Central memory CD4-positive, alpha-beta T cell (primary cell): Measurements from ENCODE around the gene NR5A1.

Experiments used
- DNase-seq: peaks from one replicate; pipeline ENCODE4 v3.0.0; 2022

The NR5A1 gene

DNA sequence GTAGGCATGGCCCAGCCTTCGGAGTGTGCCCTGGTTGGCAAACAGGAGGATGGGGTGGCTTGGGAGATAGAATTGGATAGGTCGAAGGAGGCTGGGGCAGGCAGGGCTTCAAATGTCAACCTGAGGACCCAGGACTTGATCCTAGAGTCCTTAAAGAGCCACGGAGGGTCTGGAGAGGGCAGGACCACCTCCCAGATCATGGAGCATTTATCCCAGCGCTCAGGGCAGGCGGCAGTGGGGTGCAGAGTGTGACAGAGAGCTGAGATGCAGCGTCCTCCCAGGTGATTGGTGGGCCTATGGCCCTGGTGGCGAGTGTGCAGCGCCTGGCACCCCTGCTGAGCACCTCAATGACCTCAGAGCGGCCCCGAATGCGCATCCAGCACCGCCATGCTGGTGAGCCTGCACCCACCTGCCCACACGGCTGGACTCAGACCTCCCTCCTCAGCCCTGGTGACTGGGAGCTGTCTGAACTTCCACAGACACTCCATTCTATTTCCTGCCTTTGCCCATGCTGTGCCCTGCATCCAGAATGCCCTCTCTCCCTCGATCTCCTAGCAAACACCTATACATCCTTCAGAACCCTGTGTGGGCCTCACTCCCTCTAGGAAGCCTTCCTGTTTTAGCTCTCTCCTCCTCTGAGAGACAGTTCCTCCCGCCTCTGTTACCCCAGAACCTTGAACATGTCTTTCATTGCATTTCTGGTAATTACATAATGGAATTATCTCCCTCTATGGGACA, 50.7 kb downstream of the NR5A1 start:
- no peak for DNase-seq

GRCh38 chr9:124455820-124456219, 51.4 kb downstream of the NR5A1 start:
- DNase-seq = no peak

GRCh38 chr9:124454791-124455443, 52.3 kb downstream of the NR5A1 start:
- DNase-seq = no peak

DNA sequence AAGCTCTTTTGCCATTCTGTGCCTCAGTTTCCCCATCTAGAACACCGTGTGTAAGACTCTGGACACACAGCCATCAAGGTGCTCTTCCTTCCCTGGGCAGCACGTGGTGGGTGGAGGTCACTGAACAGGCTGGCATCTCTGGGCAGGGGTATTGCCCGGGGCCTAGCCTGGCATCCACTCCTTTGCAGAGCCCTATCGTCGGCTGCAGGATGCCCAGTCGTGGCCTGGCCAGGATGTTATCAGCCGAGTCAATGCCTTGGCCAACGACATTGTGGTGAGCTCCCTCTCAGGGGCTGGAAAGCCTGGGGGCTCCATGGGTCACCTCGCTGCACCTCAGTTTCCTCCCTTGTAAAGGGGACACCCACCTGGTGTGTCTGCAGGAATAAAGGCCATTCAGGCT, 52.9 kb downstream of the NR5A1 start:
- no peak for DNase-seq

GRCh38 chr9:124453586-124454191, 53.5 kb downstream of the NR5A1 start:
- no peak for DNase-seq

- DNase-seq = no peak
Observed at GRCh38 chr9:124452841-124453585, 54.2 kb downstream of the NR5A1 start.

GRCh38 chr9:124452326-124452725, 54.9 kb downstream of the NR5A1 start:
- no peak for DNase-seq

DNA sequence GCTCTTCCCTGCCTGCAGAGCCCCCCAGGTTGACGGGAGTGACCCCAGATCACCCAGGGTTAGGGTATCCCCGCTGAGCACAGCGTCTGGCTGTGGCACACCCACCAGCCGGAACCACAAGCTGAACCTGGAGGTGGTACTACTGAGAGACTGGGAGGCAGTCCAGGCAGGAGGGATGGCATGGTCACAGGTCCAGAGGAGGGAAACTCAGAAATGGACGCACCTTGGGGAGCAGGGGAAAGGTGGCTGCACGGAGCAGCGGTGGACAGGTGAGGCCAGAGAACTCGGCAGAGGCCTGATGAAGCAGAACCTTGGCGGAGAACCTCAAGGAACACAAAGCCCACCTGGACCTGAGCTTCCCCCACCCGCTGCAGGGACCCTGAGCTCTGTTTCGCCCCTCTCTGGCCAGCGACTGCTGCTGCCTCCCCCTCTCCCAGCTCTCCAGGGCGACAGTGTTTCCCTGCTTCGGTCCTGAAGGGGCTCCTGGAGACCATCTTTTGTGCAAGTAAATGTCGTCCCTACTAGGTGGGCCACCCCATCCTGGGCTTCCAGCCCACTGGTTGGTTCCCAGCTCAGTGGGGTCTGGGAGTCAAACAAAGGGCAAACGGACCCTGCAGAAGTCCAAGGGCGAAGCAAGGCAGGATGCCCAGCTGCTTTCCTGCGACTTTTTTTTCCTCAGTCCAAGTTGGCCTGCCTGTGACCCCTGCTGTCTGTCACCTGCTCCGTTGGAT, 56.1 kb downstream of the NR5A1 start:
- no peak for DNase-seq

DNA sequence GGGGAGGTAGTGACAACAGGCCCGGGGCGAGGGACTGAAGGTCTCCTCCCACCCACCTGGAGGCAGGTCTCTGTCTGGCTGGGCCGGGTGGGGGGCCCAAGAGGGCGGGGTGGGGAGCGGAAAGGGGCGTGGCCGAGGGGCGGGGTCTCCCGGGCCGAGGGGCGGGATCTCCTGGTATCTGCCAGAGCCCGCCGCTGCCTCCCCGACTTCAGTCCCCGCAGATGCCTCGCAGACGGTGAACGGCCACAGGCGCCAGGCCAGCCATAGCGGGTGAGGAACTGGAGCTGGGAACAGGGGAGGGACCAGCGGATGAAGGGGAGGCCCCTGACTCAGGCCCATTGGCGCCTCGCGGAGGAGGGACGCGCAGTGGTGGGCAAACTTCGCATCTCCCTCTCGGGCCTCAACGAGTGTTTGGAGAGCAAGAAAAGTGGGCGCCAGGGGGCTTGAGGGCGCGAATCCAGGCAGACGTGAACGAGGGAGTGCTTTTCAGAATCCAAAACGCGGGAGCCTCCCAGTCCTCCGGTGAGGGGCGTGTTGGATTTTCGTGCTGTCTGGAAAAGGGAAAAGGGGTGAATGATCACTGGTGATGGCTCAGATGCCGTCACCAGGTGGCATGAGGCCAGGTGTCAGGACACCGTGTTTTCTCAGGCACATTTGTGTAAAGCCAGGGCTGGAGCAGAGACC, 56.8 kb downstream of the NR5A1 start, which contains the start of gene ADGRD2:
Gene ADGRD2, plus strand, starts transcription at position 211 of the 684 bp plus-strand sequence. CDS start 1,216 bp downstream, outside the sequence.
- no peak for DNase-seq

GRCh38 chr9:124449381-124450151, 57.6 kb downstream of the NR5A1 start:
- no peak for DNase-seq

DNA sequence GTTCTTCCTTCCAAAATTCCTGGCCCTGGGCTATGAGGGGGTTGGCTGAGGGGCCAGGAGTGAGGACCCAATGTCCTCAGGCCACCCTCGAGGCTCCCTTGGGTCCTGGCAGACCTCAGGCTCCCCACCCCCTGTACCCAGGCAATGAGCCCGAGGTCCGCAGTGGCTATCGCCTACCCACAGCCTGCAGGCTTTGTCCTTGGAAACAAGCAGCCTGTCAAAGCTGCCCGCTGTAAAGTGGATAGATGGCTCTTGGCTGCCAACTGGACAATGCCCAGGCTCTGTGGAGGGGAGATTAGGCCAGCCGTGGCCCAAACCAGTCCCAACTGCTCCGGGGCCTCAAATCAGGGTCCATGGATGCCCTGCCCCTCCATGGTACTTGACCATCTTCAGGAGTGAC, 59.2 kb downstream of the NR5A1 start:
- DNase-seq = no peak

GRCh38 chr9:124447297-124447661, 59.9 kb downstream of the NR5A1 start:
- DNase-seq = no peak

DNA sequence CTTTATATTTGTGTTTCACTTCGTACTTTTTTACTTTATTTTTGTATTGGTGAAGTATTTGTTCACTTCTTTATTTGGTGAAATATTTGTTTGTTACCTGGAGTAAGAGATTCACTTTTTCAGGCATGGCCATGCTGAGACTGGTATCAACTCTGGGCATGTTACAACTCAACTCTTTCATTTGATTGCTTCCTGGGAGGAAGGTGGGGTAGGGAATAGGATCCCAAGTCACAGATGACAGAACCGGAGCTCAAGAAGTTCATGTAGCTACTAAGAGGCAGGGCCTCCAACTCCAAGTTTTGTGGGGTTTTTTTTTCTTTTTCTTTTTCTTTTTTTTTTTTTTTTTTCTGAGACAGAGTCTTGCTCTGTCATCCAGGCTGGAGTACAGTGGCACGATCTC, 63.0 kb downstream of the NR5A1 start:
- no peak for DNase-seq

DNA sequence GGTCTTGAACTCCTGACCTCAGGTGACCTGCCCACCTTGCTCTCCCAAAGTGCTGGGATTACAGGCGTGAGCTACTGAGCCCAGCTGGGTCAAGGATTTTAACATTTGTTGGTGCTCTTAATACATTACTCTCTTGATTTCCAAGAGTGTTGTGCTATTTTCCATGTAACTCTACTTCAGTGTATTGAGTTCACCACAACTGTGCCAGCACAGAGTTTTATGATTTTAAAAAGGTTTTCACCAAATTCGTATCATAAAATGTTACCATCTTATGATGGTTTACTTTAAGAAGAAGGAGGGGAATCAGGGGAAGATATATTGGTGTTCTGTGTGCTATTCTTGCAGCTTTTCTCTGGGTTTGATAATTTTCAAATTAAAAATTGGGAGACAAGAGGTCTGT, 63.6 kb downstream of the NR5A1 start:
- no peak for DNase-seq

DNA sequence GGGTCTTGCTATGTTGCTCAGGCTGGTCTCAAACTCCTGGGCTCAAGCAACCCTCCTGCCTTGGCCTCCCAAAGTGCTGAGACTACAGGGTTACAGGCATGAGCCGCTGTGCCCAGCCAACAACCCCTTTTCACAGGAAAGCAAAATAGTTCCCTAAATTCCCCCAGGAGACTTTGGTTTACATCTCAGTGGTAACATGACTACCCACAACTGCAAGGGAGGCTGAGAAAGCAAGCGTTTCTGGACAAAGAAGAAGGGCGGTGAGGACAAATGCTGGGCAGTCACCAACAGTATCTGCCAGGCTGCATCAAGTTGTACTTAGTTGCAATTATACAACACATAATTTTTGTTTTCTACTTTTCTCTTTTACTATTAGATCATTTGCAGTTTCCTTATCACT, 64.4 kb downstream of the NR5A1 start:
- DNase-seq = no peak

GRCh38 chr9:124442379-124442778, 64.8 kb downstream of the NR5A1 start:
- DNase-seq = no peak

- no peak for DNase-seq
Observed at GRCh38 chr9:124441291-124441690, 65.9 kb downstream of the NR5A1 start.

DNA sequence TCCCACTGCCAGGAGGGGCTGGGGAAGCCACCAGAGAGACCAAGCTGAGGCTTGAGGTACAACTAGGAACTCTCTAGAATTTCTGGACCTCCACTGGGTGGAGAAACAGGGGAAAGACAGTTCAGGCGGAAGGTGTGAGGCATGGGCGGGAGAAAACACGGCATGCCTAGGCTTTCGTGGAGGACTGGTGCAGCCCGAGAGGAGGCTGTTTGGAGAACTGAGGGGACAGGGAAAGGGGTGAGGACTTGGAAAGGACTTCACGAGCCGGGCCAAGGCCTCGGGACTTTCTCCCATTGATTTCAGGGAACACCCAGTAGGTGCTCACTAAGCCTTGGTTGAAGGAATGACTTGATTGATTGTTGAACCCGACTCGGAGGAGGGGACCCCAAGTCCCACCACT, 66.4 kb downstream of the NR5A1 start:
- no peak for DNase-seq

- DNase-seq = no peak
Observed at GRCh38 chr9:124439686-124440243, 67.4 kb downstream of the NR5A1 start.

GRCh38 chr9:124439086-124439485, 68.1 kb downstream of the NR5A1 start:
- no peak for DNase-seq

GRCh38 chr9:124438091-124438490, 69.1 kb downstream of the NR5A1 start:
- DNase-seq = no peak
